Smooth muscle cell (in vitro differentiated cells): ENCODE data around the gene ZNF407. TPM values are rescaled to one million over a fixed set of nuclear protein-coding genes. Genes with fewer than 3 reads are reported as not detected.

Source experiments
- DNase-seq: peaks from one replicate; lab custom pipeline; 2025; ENCODE audit not compliant: unreplicated experiment; lab: John Stamatoyannopoulos, UW
- H2AFZ ChIP-seq: fragments of 200-600 bp; sonication (generic); 2 replicates; pipeline ENCODE4 v1.6.0; 2016; ENCODE audit warnings: antibody characterized with exemption, low read depth, mild to moderate bottlenecking
- H3F3A ChIP-seq: fragments of 200-600 bp; sonication (generic); 2 replicates; pipeline ENCODE4 v1.6.0; 2017; ENCODE audit warnings: antibody characterized with exemption, low read depth
- H3K27ac ChIP-seq: fragments of 200-600 bp; sonication (generic); 2 replicates; pipeline ENCODE4 v1.5.1; 2016; ENCODE audit warnings: low read depth, mild to moderate bottlenecking
- H3K27me3 ChIP-seq: fragments of 200-600 bp; sonication (generic); 2 replicates; pipeline ENCODE4 v1.6.1; 2016; ENCODE audit warnings: low read depth, mild to moderate bottlenecking
- H3K36me3 ChIP-seq: fragments of 200-600 bp; sonication (generic); 2 replicates; pipeline ENCODE4 v1.5.1; 2016; ENCODE audit warnings: low read depth
- H3K4me1 ChIP-seq: fragments of 200-600 bp; sonication (generic); 2 replicates; pipeline ENCODE4 v1.5.1; 2016; ENCODE audit warnings: low read depth
- H3K4me2 ChIP-seq: fragments of 200-600 bp; sonication (generic); 2 replicates; pipeline ENCODE4 v1.6.0; 2016; ENCODE audit warnings: mild to moderate bottlenecking
- H3K4me3 ChIP-seq: fragments of 200-600 bp; sonication (generic); 2 replicates; pipeline ENCODE4 v1.5.1; 2016; ENCODE audit warnings: mild to moderate bottlenecking
- H3K79me2 ChIP-seq: fragments of 200-600 bp; sonication (generic); 2 replicates; pipeline ENCODE4 v1.6.0; 2016; ENCODE audit warnings: low read depth, mild to moderate bottlenecking
- H3K9ac ChIP-seq: fragments of 200-600 bp; sonication (generic); 2 replicates; pipeline ENCODE4 v1.6.0; 2016; ENCODE audit warnings: low read depth
- H3K9me3 ChIP-seq: fragments of 200-600 bp; sonication (generic); replicated peaks from 2 replicates; pipeline ENCODE4 v1.5.1; 2016; ENCODE audit warnings: low read depth
- H4K20me1 ChIP-seq: fragments of 200-600 bp; sonication (generic); 2 replicates; pipeline ENCODE4 v1.6.0; 2016; ENCODE audit warnings: low read depth
- CTCF ChIP-seq: fragments of 200-600 bp; sonication (generic); IDR thresholded peaks from 2 replicates; pipeline ENCODE4 v1.5.1; 2017; ENCODE audit warnings: borderline replicate concordance, mild to moderate bottlenecking, antibody characterized with exemption; ENCODE audit not compliant: insufficient read depth, poor library complexity, severe bottlenecking
- WGBS: methylation state at CpG from one replicate; pipeline ENCODE4 v1.1.7; 2016; ENCODE audit warnings: low lambda C conversion rate; 5-methylcytosine and 5-hydroxymethylcytosine counted together
- polyA plus RNA-seq: library from polyadenylated mRNA; unstranded; fragments of >200 nt; fragmentation: Nextera tagmentation; extraction: Ambion mirVana; gene quantifications from 2 replicates; pipeline ENCODE4 v1.2.1, GENCODE V29; 2016
- total RNA-seq: library from RNA; depleted of rRNA; stranded (reverse); fragments of >200 nt; gene quantifications from 2 replicates; pipeline ENCODE4 v1.2.3, GENCODE V29; 2014

ZNF407 gene
- total and polyA plus RNA-seq, 2 experiments from 2014 or later: 4.5 to 11.5 TPM

- Histone ChIP-seq H3K4me2 (no peak overlapping the region), H3K79me2 (no peaks in the 10 kb centered on the region), H3K4me3 (no peak overlapping the region), H2AFZ (no peak overlapping the region), H3K9me3 (no peaks in the 10 kb centered on the region), H3K9ac (no peak overlapping the region), H3K27ac (no peak overlapping the region), H3K36me3 (no peaks in the 10 kb centered on the region), H4K20me1 (no peaks in the 10 kb centered on the region), H3K27me3 (no peaks in the 10 kb centered on the region), H3F3A (no peaks in the 10 kb centered on the region), H3K4me1 (no peaks in the 10 kb centered on the region)
- 78% methylated on average over 16 of the region's 16 CpGs for WGBS
- no peak for TF ChIP-seq CTCF
- no peak for DNase-seq
These were observed 514.8 kb downstream of the ZNF407 start for GRCh38 chr18:75112186-75113096.

GRCh38 chr18:75113455-75113854 lies 515.8 kb downstream of the ZNF407 start:
- Histone ChIP-seq H3K36me3 (no peaks in the 10 kb centered on the region), H3K27me3 (no peaks in the 10 kb centered on the region), H3K79me2 (no peaks in the 10 kb centered on the region), H2AFZ (no peak overlapping the region), H3K9me3 (no peaks in the 10 kb centered on the region), H3K9ac (no peak overlapping the region), H3K27ac (no peak overlapping the region), H3K4me1 (no peaks in the 10 kb centered on the region), H4K20me1 (no peaks in the 10 kb centered on the region), H3K4me2 (no peak overlapping the region), H3F3A (no peaks in the 10 kb centered on the region), H3K4me3 (no peak overlapping the region)
- no peak for TF ChIP-seq CTCF
- WGBS: 92% methylated on average over 5 of the region's 5 CpGs
- DNase-seq: no peak

- Histone ChIP-seq H4K20me1 (no peaks in the 10 kb centered on the region), H2AFZ (no peak overlapping the region), H3F3A (no peaks in the 10 kb centered on the region), H3K36me3 (no peaks in the 10 kb centered on the region), H3K4me1 (no peaks in the 10 kb centered on the region), H3K27me3 (no peaks in the 10 kb centered on the region), H3K9ac (no peak overlapping the region), H3K9me3 (no peaks in the 10 kb centered on the region), H3K4me2 (no peak overlapping the region), H3K79me2 (no peaks in the 10 kb centered on the region), H3K4me3 (no peak overlapping the region), H3K27ac (no peak overlapping the region)
- no peak for TF ChIP-seq CTCF
- no peak for DNase-seq
- 96% methylated on average over 6 of the region's 6 CpGs for WGBS
These were observed 516.6 kb downstream of the ZNF407 start for GRCh38 chr18:75114231-75114764.

Other genes with a start within 250 kb of the ZNF407 start
- not detected in 2 replicates for gene DIPK1C, start 140.6 kb upstream of the ZNF407 start, total RNA-seq
- gene DIPK1C, start 140.6 kb upstream of the ZNF407 start, polyA plus RNA-seq: not detected in 2 replicates
- 48.0 and 73.4 TPM in 2 replicates for gene CNDP2, start 101.5 kb upstream of the ZNF407 start, total RNA-seq
- 64.1 and 81.1 TPM in 2 replicates for gene CNDP2, start 101.5 kb upstream of the ZNF407 start, polyA plus RNA-seq
- 0.18 TPM in 1 of 2 replicates, not detected in the other for gene CNDP1, start 63.4 kb upstream of the ZNF407 start, total RNA-seq
- gene CNDP1, start 63.4 kb upstream of the ZNF407 start, polyA plus RNA-seq: not detected in 2 replicates